GM12875 (cell line): ENCODE results near the gene DNMT3A.

ENCODE experiments used
- H3K4me3 ChIP-seq: one replicate; pipeline ENCODE4 v1.5.1; 2011; ENCODE audit warnings: low read depth, low read length, control low read depth
- TF ChIP-seq, protein P1 (sequence below): IDR thresholded peaks from 2 replicates; pipeline ENCODE4 v1.5.1; 2011; ENCODE audit warnings: low read depth, mild to moderate bottlenecking, control low read depth, inconsistent platforms, low read length, moderate library complexity, borderline replicate concordance; ENCODE audit not compliant: insufficient read depth

Gene DNMT3A

DNA sequence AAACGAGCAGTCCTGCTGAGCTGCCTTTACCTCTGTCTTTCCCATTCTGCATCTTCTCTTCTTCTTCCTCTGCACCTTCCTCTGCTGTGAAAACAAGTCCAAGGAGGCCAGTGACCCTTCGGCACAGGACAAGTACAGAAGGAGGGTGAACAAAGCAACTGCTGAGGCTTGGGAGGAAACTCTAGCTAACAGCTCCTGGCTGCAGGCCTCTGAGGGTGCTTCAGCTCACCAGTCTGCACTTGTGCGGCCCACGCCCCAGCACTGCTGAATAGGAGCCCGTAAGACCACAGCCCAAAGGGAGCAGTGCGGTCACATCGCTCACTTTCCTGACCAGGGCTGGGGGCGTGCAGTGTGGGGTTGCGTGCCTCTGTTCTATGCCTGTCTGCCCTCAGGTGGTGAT is 42.1 kb upstream of the DNMT3A start:
- TF ChIP-seq, protein P1, sequence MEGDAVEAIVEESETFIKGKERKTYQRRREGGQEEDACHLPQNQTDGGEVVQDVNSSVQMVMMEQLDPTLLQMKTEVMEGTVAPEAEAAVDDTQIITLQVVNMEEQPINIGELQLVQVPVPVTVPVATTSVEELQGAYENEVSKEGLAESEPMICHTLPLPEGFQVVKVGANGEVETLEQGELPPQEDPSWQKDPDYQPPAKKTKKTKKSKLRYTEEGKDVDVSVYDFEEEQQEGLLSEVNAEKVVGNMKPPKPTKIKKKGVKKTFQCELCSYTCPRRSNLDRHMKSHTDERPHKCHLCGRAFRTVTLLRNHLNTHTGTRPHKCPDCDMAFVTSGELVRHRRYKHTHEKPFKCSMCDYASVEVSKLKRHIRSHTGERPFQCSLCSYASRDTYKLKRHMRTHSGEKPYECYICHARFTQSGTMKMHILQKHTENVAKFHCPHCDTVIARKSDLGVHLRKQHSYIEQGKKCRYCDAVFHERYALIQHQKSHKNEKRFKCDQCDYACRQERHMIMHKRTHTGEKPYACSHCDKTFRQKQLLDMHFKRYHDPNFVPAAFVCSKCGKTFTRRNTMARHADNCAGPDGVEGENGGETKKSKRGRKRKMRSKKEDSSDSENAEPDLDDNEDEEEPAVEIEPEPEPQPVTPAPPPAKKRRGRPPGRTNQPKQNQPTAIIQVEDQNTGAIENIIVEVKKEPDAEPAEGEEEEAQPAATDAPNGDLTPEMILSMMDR = no peak
- H3K4me3 ChIP-seq = no peak overlapping the region

DNA sequence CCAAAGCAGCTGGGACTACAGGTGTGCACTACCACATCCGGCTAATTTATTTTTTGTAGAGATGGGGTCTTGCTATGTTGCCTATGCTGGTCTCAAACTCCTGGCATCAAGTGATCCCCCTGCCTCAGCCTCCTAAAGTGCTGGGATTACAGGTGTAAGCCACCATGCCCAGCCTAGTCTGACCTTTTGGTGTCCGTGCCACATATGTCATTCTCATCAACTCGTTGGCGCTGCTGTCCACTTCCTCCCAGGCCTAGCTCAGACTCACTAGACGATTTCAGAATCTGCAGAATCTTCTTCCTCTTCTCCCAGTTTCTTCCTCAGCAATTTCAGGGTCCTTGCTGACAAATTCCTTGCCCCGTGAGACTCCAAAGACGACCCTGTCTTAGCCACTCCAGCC is 39.8 kb upstream of the DNMT3A start:
- TF ChIP-seq, protein P1 = no peak
- no peak overlapping the region for H3K4me3 ChIP-seq

DNA sequence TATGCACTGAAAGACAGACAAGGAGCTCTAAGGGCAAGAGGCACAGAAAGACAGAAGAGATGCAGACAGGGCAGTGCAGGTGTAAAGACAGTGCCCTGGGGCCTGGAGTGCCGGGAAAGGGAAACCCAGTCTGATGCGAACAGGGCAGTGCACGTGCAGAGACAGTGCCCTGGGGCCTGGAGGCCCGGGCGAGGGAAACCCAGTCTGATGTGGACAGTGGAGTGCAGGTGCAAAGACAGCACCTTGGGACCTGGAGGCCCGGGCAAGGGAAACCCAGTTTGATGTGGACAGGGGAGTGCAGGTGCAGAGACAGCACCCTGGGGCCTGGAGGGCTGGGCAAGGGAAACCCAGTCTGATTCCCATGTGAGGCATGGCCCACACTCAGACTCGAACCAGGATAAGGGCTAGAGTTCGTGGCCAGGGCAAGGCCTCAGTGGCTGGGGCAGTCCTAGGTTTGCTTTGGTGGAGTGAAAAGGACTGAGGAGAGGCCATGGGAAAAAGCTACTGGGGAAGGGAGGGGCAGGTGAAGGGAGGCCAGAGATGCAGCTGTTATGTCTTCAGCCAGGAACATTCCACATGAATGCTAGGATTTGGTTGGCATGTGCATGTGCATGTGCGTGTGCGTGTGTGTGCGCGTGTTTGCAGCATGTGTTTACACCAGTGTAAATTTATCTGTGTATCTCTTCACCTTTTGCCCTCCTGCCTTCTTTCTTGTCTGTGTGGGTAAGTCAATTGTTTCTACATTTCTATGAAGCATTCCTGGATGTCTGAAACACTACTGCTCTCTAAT is 39.1 kb upstream of the DNMT3A start:
- no peak overlapping the region for H3K4me3 ChIP-seq
- TF ChIP-seq, protein P1 = no peak

DNA sequence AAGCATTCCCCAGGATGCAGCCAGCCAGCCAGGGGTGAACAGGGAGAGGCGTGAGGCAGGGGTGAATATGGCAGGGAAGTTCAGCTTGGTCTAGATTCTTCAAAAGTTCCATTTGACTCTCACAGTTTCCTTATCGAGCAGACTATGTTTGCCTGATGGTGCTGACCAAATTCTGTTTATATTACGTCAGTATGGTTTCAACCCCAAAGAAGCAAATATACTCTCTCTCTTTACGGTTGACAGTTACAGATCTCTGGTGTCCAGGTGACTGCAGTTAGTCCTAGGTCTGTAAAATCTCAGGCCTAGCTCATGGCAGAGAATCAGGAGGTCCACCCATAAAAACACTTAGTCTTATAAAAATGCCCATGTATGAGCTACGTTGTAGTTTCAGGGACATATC is 38.3 kb upstream of the DNMT3A start:
- no peak overlapping the region for H3K4me3 ChIP-seq
- TF ChIP-seq, protein P1 = no peak

DNA sequence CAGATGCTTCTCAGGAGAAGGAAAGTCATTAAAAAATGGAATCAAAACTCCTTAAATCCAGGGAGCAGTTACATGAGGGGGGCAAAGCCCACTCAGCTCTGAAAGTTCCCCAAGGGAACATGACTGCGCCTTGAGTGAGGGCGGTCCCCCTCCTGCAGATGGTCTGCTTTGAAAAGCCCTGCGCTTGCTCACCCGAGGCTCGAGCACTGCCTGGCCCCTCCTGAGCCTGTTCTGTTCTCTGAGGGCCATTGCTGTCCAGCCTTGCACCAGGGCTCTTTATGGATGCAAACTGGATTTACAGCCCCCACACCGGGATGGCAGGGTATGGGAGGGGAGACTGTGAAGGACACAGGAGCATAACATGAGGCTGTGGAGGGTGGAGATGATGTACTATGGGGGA is 37.8 kb upstream of the DNMT3A start:
- no peak overlapping the region for H3K4me3 ChIP-seq
- TF ChIP-seq, protein P1 = no peak

DNA sequence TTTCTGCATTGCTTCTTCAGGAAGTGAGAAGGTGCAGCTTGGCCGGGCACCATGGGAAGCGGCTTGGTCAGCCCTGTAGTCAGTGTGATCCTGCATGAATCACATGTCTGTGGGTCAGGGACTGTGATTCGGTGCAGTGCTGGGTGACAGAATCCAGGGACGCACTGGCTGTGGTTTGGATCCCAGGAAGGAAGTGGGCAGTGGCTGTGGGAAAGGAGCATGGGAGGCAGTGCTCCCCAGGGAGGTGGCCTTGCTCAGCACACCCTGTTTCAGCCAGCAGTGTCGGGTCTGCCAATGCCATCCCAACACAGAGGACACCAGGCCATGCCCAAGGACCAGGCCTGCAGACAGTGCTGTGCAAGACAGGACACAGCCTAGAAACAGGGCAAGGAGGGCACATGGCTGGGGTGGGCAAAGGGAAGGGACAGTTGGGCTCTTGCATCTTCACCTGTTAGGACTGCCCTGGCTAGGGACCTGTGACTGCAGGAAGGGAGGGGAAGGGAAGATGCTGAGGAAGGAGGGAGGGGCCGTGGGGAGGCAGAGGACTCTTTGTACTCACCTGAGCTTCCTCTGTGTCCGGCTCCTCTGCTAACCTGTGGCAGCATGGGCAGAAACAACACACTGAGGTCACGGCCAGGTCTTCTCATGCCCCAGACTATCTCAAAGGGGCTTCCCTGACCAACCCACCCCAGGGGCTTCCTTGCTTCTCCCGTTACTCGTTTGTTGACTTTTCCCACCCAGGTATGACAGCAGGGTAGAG is 37.2 kb upstream of the DNMT3A start:
- TF ChIP-seq, protein P1 = no peak
- H3K4me3 ChIP-seq = no peak overlapping the region
